Body of pancreas (tissue), 4 donors: Measurements from ENCODE around the gene ERCC1.

ENCODE experiments used
- POLR2A ChIP-seq, 3 donors: fragments of 450-650 bp; IDR thresholded peaks; one replicate each; pipeline ENCODE4 v1.6.1; 2016; ENCODE audit warnings: antibody characterized with exemption in 3 of 3, mild to moderate bottlenecking in 2 of 3
- TF ChIP-seq, protein P1 (sequence below), 7 experiments: fragments of 450-650 bp in 4 of 7; fragments of 200-600 bp in 3 of 7; sonication (generic) in 3 of 7; IDR thresholded peaks; one replicate each; pipeline ENCODE4 v1.5.1; 2016 to 2019; ENCODE audit warnings: antibody characterized with exemption in 7 of 7

DNA sequence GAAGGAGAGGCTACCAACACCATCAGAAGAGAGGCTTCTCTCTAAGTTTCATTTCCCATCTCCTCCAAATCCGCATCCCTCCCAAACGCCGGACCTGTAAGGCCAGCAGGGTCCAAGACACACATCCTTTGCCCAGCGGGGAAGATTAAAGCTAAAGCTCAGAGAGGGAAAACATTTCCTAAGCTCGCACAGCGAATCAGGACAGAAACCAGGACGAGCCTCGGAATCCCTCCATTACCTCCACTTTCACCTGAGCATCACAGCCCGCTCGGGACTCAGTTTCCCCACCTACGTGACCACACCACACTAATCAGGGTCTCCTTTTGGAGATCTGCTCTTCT lies 43.4 kb upstream of the ERCC1 start:
- TF ChIP-seq, protein P1, sequence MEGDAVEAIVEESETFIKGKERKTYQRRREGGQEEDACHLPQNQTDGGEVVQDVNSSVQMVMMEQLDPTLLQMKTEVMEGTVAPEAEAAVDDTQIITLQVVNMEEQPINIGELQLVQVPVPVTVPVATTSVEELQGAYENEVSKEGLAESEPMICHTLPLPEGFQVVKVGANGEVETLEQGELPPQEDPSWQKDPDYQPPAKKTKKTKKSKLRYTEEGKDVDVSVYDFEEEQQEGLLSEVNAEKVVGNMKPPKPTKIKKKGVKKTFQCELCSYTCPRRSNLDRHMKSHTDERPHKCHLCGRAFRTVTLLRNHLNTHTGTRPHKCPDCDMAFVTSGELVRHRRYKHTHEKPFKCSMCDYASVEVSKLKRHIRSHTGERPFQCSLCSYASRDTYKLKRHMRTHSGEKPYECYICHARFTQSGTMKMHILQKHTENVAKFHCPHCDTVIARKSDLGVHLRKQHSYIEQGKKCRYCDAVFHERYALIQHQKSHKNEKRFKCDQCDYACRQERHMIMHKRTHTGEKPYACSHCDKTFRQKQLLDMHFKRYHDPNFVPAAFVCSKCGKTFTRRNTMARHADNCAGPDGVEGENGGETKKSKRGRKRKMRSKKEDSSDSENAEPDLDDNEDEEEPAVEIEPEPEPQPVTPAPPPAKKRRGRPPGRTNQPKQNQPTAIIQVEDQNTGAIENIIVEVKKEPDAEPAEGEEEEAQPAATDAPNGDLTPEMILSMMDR (IDR thresholded peaks at IDR 0.05): peak in 1 of 7 experiments; percentile 8
- no peak for TF ChIP-seq POLR2A (IDR thresholded peaks at IDR 0.05)
